DMS 273 (cell line): ENCODE data around the gene DNAH12.
"Not testable (repeated sequence)": the region's sequence is repeated elsewhere in the genome, so short reads cannot be mapped to it uniquely, and the experiment has no call there.

Experiments used
- DNase-seq: peaks from one replicate; lab custom pipeline; 2025; ENCODE audit not compliant: unreplicated experiment; lab: John Stamatoyannopoulos, UW

The DNAH12 gene

DNA sequence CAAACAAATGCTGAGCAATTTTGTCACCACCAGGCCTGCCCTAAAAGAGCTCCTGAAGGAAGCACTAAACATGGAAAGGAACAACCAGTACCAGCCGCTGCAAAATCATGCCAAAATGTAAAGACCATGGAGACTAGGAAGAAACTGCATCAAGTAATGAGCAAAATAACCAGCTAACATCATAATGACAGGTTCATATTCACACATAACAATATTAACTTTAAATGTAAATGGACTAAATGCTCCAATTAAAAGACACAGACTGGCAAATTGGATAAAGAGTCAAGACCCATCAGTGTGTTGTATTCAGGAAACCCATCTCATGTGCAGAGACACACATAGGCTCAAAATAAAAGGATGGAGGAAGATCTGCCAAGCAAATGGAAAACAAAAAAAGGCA, 217.6 kb downstream of the DNAH12 start:
- DNase-seq, result not testable (repeated sequence)

DNA sequence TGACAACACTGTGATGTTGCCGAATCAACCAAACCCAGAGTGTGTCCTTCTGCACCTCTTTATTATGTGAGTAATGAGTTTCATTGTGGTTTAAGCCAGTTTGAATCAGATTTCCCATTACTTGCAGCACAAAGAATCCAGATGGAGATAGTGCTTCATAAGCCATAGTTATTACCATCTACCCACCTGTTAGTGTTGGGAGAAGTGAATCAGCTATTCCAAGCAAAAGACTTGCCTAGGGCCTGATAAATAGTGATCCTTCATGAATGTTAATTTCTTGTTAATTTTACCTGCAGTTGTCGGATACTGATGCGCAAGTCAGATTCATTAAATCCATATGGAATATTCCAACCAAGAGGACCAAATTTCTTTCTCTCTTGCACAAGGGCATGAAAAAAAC, 229.9 kb downstream of the DNAH12 start:
- no peak for DNase-seq

DNA sequence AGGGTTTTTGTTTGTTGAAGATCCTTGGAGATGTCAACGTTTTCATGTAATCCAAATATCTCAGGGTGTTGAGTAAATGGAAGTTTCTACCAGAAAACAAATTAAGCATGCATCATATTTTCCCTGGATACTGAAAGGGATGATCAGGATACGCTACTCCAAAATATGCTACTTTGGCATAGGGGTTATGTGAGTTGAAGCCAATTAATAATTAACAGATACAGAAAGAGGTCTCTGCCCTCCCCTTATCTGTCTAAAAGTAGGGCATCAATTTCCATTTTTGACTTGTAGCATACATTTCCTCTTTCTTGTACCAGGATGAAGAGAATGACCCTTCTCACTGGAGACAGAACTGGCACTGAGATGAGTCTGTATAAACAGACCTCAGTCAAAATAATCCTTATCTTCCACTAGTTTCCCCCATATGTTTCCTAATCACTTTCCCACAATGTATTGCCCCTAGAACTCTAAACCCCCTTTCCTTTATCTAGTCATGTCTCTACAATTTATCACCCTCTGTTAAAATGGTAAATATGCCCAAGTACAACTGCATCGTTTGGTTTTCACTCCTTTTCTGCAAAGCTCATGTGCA, 234.3 kb downstream of the DNAH12 start:
- no peak for DNase-seq

DNA sequence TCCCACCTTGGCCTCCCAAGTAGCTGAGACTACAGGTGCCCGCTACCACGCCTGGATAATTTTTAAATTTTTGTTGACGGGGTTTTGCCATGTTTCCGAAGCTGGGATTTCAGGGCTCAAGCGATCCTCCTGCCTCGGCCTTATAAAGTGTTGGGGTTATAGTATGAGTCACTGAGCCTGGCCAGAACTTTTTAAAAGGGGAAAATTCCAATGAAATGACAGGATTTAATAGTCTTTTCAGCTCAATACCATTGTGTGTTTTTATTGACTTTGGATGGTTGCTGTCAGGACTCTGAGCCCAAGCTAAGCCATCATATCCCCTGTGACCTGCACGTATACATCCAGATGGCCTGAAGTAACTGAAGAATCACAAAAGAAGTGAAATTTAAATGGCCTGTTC, 240.6 kb downstream of the DNAH12 start:
- DNase-seq, result not testable (repeated sequence)

DNA sequence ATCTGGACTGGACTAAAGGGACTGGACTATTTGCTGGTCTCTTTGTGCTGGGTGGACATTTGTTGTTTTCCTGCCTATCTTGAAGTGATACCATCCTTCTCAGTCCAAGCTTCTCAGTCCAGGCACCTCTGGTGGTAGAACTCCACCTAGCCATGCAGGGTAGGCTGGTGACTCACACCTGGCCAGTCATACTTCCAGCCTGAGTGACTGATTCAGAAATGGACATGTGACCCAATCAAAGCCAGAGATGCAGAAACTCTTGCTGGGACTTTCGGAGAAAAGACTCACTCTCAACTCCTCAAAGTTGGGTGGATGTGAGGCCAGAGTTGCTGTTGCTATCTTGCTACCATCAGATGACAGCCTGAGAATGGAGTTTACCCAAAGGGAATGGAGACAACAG, 246.1 kb downstream of the DNAH12 start:
- DNase-seq, result no peak

DNA sequence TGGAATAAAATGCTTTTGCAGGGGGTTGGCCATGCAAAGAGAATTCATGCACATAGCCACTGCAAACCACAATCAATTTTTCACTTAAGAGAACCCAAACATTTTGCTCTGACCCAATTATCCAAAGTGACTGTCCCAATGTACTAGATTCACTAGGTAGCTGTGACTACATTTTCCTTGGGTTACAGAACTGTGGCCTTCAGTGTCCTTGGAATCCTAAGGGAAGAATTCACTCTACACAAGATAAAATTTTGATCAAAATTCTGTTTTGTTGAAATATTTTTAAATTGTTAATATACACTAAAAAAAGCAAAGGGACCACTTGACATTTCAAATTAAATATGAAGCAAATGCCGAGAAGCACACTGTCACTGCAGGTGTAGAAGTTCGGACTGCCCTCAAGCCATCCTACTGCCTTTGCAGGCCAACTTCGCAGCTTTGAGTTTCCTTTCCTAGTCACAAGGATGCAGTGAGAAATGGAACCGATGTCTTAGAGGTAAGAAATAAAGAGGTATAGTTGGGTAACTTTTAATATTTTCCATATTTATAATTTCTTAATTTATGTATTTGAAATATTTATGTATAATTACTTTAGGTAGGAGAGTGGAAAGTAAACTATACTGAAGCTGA, 251.1 kb downstream of the DNAH12 start:
- DNase-seq, result no peak

DNA sequence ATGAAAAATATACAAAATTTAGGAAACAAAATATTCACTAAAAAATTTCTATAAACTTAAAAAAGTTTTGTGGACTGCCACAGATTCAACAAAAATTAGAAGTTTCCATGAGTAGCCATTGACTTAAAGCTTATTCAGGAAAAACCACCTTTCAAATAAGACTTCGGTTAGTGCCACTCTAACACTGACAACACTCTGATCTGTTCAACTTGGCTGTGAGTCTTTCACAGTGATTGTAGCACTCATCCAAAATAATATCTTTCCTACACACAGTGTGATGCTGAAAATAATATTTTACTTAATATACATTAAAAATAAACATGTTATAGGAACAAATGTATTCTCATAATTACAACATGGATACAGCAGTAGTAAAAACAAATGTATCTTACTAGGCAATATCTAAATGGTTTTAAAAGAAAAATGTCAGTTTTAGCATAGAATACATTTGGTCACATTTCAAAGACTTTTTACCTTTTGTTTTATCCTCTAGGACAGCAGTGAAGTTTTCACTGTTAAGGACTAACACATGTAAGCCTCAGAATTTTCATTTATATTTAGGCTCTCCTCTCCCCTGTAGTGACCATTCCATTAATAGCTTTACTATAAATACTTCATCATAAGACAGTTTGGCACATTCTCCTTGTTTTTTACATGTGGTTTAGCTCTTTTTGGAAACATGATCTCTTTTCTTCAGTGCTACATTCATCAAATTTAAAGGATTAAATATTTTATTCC, 251.8 kb downstream of the DNAH12 start, which contains the start of gene ASB14:
ASB14 (minus strand) TSS at position 527 of the 738 bp plus-strand sequence. CDS start 652 bp downstream, outside the sequence.
- no peak for DNase-seq

DNA sequence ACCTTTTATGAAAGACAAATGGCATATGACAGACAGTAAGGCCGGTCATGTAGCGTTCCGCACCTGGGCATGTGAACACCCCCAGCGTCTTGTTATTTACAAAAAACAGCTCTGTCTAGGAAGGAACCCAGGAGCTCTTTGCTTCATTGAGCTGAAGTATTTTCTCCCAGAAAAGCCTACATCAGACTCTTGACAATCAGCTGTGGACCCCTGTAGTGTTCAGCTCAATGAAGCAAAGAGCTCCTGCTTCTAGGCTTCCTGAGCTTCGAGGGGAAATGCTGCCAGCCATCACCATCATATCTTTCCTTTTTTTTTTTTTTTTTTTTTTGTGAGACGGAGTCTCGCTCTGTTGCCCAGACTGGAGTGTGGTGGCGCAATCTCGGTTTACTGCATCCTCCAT, 255.7 kb downstream of the DNAH12 start:
- DNase-seq, result no peak

DNA sequence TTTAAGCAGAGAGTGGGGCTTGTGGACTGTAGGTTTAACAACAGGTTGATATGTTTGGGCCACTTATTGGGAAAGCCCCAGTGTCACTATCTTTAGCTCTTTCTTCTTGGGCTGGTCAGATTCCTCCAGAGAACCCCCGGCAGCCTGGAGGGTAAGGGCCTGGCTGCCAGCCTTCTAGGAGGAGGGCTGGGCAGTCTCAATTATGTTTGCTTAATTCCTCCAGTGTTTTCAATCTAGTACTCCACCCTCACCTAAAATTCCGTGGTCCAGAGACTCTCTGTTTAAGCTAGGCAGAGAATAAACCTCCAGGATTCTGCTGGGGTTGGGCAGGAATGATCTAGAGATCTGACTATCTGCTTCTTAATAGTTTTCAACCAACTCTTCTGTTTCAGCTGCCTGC, 256.9 kb downstream of the DNAH12 start:
- no peak for DNase-seq

DNA sequence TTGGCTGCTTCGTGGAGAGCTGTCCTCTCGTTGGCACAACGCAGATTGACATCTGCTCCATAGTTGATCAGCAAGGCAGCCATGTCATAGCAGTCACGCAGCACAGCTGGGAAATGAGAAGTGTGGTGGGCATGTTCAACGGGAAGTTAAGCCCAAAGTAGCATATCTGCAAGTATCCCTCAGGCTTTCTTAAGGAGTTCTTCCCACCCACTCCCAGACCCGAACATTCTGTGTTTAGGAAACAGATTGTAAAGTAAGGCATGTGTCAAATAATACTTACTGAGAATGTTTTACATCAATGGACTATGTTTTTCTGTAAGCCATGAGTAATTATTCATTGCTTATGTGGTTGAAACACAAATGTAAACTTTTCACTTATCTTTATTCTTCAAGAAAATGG, 260.8 kb downstream of the DNAH12 start:
- DNase-seq, result no peak

DNA sequence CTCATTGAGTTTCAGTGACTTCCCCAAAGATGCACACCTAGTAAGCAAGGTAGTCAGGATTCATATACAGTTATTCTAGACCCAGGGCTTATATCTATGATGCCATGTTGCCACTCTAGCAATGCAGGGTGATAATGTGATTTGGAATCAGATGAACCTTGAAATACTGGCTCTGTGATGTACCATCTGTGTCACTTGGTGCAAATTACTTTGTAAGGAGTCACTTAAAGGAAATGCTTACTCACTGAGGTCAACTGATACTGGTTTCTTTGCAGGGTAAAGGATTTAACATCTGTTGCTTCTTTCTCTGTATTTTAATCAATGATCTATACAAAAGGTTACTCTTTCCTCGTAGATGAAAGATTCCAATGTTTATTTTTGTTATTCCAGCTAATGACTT, 262.4 kb downstream of the DNAH12 start:
- peak; percentile 22 for DNase-seq

DNA sequence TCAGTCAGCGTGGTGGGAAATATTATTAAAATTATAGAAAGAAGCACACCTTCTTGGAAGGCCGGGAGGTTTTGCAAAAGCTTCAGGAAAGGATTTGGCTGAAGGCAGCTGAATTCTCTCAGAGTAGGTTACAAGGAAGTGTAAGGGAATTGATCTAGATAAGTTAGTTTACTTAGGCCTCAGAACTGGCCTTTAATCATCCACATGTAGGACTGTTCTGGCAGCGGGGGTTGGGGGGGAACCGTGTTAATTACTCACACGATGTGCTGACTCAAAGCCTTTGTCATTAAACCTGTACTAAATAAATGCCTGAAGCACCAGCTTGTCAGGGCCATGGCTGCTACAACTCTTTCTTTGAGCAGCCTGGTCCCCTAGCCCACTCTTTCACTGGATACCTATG, 264.5 kb downstream of the DNAH12 start:
- no peak for DNase-seq

DNA sequence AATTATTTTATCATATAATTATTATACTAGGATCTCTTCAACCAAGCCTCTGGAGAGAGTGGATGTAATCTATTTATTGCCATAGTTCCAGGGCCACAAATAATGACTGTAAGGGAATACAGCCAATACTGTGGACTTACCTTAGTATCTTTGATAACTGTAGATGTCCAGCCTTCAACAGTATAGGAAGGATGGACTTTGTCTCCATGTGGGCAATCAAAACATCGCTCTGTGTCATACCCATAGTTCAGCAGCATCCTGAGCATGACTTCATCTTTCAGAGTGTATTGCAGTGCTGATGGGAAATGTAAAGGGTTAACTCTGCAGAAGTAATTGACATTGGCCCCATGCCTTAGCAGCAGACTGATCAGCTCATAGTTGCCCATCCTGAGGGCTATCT, 265.9 kb downstream of the DNAH12 start:
- DNase-seq, result no peak

DNA sequence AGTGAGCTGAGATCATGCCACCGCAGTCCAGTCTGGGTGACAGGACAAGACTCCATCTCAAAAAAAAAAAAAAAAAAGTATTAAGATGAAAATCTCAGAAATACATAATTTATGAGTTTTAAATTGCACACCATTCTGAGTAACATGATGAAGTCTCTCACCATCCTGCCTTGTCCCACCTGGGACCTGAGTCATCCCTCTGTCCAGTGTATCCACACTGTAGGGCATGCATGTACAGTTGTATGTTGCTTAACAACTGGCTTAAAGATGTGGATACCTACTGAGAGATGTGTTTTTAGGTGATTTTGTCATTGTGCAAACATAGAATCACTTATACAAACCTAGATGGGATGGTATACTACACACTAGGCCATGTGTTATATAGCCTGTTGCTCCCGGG, 268.8 kb downstream of the DNAH12 start:
- DNase-seq, result no peak

DNA sequence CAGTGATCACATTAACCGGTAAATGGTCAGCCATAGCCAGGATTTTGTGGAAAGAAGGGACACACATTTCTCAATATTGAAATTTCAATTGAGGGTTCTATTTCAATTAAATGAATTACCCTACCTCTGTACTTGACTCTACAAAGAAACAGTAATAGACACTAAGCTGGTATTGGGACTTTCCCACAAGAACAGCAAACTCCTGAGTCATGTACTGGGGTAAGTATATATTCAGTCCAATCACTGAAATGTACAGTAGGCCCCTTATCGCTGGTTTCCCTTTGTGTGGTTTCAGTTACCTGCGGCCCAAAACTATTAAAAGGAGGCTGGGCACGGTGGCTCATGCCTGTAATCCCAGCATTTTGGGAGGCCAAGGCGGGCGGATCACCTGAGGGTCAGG, 269.3 kb downstream of the DNAH12 start:
- DNase-seq, result no peak

DNA sequence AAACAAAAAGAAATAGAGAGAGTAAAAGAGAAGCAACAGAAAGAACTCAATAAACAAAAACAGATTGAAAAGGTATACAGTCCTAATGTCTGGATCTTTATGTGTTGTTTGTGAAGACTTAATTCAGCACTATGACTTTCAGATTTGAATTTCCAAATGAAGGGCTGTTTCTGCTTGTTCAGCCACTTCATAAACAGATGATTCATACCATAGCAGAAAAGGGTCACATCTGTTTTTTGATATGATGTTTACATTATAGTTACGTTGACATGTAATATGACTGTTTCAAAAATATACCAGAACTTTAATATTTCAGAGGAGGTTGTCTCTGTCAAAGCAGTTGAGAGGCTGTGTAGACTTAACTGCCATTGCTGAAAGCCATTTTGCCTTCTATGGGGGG, 275.7 kb downstream of the DNAH12 start:
- no peak for DNase-seq

DNA sequence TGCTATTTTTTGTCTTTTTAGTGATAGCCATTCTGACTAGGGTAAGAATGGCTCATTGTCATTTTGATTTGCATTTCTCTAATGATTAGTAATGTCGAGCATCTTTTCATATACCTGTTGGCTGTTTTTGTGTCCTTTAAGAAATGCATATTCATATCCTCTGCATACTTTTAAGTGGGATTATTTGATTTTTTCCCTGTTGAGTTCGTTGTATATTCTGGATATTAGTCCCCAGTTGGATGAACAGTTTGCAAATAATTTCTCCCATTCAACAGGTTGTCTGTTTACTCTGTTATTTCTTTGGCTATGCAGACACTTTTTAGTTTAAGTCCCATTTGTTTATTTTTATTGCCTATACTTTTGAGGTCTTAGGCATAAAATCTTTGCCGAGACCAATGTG, 282.2 kb downstream of the DNAH12 start:
- no peak for DNase-seq

DNA sequence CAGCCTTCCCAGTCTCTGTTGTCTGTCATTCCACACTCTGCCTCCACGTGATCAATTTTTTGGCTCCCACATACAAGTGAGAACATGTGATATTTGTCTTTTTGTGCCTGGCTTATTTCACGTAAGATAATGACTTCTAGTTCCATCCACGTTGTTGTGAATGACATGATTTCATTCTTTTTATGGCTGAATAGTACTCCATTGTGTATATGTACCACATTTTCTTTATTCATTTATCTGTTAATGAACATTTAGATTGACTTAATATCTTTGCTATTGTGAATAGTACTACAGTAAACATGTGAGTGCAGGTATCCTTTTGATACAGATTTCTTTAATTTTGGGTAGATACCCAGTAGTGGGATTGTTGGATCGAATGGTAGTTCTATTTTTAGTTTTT, 283.0 kb downstream of the DNAH12 start:
- no peak for DNase-seq

DNA sequence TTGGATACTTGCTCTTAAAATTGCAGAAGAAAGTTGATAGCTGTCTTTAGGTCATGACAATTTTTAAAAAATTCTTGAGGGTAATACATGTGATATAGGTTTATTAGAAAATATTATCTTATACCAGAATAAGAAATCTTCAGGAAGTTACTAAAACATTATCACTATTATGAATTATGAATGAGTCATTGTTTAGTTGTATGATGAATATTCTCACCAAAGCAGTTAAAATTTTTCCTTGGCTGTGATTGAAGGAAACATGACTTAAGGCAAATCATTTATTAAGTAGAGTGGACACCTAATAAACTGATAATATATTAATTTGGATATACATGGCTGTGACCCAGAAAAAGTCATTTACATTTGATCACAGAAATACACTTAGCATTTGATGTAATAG, 286.5 kb downstream of the DNAH12 start:
- DNase-seq, result no peak

DNA sequence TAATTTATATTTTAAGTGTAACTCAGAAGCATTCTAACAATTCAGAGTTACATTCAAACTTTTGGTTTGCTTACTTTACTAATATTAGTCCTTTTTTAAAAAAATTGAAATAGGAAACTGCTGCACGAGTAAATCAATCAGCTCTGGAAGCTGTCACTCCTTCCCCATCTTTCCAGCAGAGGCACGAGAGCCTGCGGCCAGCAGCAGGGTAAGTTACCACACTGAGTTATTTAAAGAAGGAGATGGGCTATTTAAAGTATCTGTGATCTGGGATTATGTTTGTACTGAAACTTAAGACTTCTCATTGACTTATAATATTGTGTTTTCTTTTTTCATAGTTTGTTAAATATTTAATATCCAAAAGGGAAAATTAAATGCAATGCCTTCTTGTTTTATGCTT, 287.3 kb downstream of the DNAH12 start:
- no peak for DNase-seq

DNA sequence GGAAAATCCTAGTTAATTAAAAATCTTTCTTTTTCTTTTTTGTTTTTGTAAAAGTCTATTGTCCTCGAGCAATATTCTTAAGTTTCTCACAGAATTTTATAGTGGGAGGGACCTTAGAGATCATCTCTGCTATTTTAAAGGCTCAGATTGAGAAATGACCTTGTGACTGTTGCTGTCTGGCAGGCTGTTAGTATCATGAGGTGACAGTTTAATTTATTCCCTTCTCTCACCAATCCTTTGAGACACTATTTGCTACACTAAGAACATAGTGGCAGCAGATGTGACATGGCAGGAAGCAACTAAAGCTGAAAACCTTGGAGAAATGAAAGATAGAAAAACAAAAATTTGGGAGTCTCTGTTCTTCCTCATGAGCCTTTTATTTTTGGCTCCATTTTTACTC, 291.7 kb downstream of the DNAH12 start:
- DNase-seq, result no peak

DNA sequence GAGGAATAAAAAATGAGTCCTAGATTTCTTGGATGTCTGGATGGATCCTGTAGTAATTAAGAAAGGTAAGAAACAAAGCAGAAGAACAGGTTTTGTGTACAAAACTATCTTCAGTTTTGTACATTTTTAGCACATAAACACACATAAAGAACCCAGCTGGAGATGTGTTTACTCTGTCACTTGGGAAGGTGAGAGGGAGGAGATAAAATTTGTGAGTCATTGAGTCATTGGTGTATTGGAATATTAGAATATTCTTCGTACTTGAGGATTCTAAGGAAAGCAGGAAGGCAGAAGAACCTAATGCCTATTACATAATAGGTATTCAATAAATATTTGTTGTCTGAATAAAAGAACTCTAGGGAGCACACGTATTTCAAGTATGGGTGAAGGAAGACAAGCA, 299.2 kb downstream of the DNAH12 start:
- no peak for DNase-seq
